HCT116 (cell line): ENCODE results near the gene TTLL10. TPM values are rescaled to one million over a fixed set of nuclear protein-coding genes. Genes with fewer than 3 reads are reported as not detected.

ENCODE experiments used
- ATAC-seq: fragments of 200-7000 bp; cut with Tn5 transposase; 2 replicates; pipeline ENCODE4 v1.9.1; 2020; ENCODE audit warnings: mild to moderate bottlenecking, moderate library complexity
- BruUV-seq: library from RNA; stranded (reverse); fragments of 400-500 nt; replicated peaks from 2 replicates; lab custom pipeline; 2021; lab: Mats Ljungman, UMichigan
- CTCF ChIA-PET: fragments of 300-600 bp; sonication (Branson Sonifier 250); formaldehyde crosslinking; loops from one replicate; lab custom pipeline; 2021; ENCODE audit warnings: antibody characterized with exemption; lab: Charles Lee
- POLR2A ChIA-PET: fragments of 300-600, 350-600 bp; sonication (Branson Sonifier 250); formaldehyde crosslinking; loops from one replicate; lab custom pipeline; 2021; ENCODE audit warnings: antibody characterized with exemption; lab: Charles Lee
- RAD21 ChIA-PET, 2 experiments: fragments of 300-600 bp; sonication (Branson Sonifier 250); formaldehyde crosslinking; loops; one replicate each; lab custom pipeline; 2023; ENCODE audit warnings: low total read pairs in 2 of 2; ENCODE audit not compliant: uncharacterized antibody in 2 of 2, unreplicated experiment in 2 of 2, low non-redundant PET in 1 of 2; lab: Charles Lee
- DNase-seq: peaks from one replicate; pipeline ENCODE4 v3.0.0-alpha.2; 2010; ENCODE audit warnings: low read depth, low spot score
- H2AFZ ChIP-seq: fragments of 200-600 bp; shearing (Covaris generic), sonication (generic); 2 replicates; pipeline ENCODE4 v1.6.1; 2017; ENCODE audit warnings: low read depth, mixed run types, mixed read lengths, antibody characterized with exemption, low read length; ENCODE audit not compliant: poor library complexity, severe bottlenecking
- H3K27ac ChIP-seq: 2 replicates; pipeline ENCODE4 v1.5.1; 2012; ENCODE audit warnings: low read depth, low read length
- H3K27me3 ChIP-seq: fragments of 200-600 bp; sonication (generic); 2 replicates; pipeline ENCODE4 v1.6.1; 2016; ENCODE audit warnings: mixed run types, low read length, mixed read lengths; ENCODE audit not compliant: insufficient read depth
- H3K36me3 ChIP-seq, 2 experiments: fragments of 200-500 bp in 1 of 2; fragments of 200-600 bp in 1 of 2; sonication (Bioruptor generic) in 1 of 2; sonication (generic) in 1 of 2; 2 replicates each; pipeline versions ENCODE4 v1.5.1 to v1.6.1; 2014 to 2016; ENCODE audit warnings: low read length in 2 of 2, inconsistent platforms in 1 of 2, mixed read lengths in 1 of 2, mixed run types in 1 of 2; ENCODE audit not compliant: insufficient read depth in 2 of 2, control insufficient read depth in 1 of 2
- H3K4me1 ChIP-seq, 2 experiments: fragments of 200-600 bp in 1 of 2; sonication (generic) in 1 of 2; 2 replicates each; pipeline versions ENCODE4 v1.5.1 to v1.6.1; 2012 to 2017; ENCODE audit warnings: low read length in 2 of 2, inconsistent platforms in 1 of 2, mild to moderate bottlenecking in 1 of 2, mixed read lengths in 1 of 2, mixed run types in 1 of 2, moderate library complexity in 1 of 2; ENCODE audit not compliant: insufficient read depth in 2 of 2, control insufficient read depth in 1 of 2
- H3K4me2 ChIP-seq: fragments of 200-600 bp; sonication (generic); 2 replicates; pipeline ENCODE4 v1.6.1; 2017; ENCODE audit warnings: mixed run types, low read length, mixed read lengths
- H3K4me3 ChIP-seq, 2 experiments: fragments of 200-600 bp in 1 of 2; sonication (generic) in 1 of 2; replicated peaks in 1 of 2; 2 replicates each; pipeline ENCODE4 v1.5.1; 2011 to 2016; ENCODE audit warnings: low read length in 2 of 2, control low read depth in 1 of 2, low read depth in 1 of 2, mild to moderate bottlenecking in 1 of 2, mixed read lengths in 1 of 2, mixed run types in 1 of 2
- H3K79me2 ChIP-seq: fragments of 200-600 bp; sonication (generic); 2 replicates; pipeline ENCODE4 v1.6.1; 2017; ENCODE audit warnings: mild to moderate bottlenecking, mixed run types, low read length, moderate library complexity, mixed read lengths; ENCODE audit not compliant: insufficient read depth
- H3K9ac ChIP-seq: fragments of 200-600 bp; sonication (generic); 2 replicates; pipeline ENCODE4 v1.6.1; 2016; ENCODE audit warnings: low read length, mixed read lengths
- H3K9me2 ChIP-seq: fragments of 200-600 bp; sonication (generic), shearing (Covaris generic); 2 replicates; pipeline ENCODE4 v1.6.1; 2017; ENCODE audit warnings: mixed run types, mild to moderate bottlenecking, moderate library complexity; ENCODE audit not compliant: insufficient read depth
- H3K9me3 ChIP-seq, 2 experiments: fragments of 200-500 bp in 1 of 2; fragments of 200-600 bp in 1 of 2; sonication (Bioruptor generic) in 1 of 2; sonication (generic) in 1 of 2; 2 replicates each; pipeline ENCODE4 v1.6.1; 2014 to 2017; ENCODE audit warnings: low read length in 2 of 2, mixed read lengths in 2 of 2, inconsistent platforms in 1 of 2, low read depth in 1 of 2, mild to moderate bottlenecking in 1 of 2, mixed run types in 1 of 2, moderate library complexity in 1 of 2; ENCODE audit not compliant: control insufficient read depth in 1 of 2, insufficient read depth in 1 of 2
- H4K20me1 ChIP-seq: fragments of 200-600 bp; sonication (generic), shearing (Covaris generic); 2 replicates; pipeline ENCODE4 v1.6.1; 2017; ENCODE audit warnings: mixed run types, mild to moderate bottlenecking, moderate library complexity; ENCODE audit not compliant: insufficient read depth
- CBX3 ChIP-seq: IDR thresholded peaks from 2 replicates; pipeline ENCODE4 v1.6.1; 2012; ENCODE audit warnings: low read depth
- CEBPB ChIP-seq: IDR thresholded peaks from 2 replicates; pipeline ENCODE4 v1.6.1; 2012; ENCODE audit warnings: low read depth
- EGR1 ChIP-seq: IDR thresholded peaks from 2 replicates; pipeline ENCODE4 v1.6.1; 2012; ENCODE audit warnings: low read depth
- EZH2phosphoT487 ChIP-seq: fragments of 200-600 bp; IDR thresholded peaks from 2 replicates; pipeline ENCODE4 v1.6.1; 2018; ENCODE audit warnings: antibody characterized with exemption, borderline replicate concordance
- POLR2A ChIP-seq: IDR thresholded peaks from 2 replicates; pipeline ENCODE4 v1.7.0; 2011; ENCODE audit warnings: borderline replicate concordance; ENCODE audit not compliant: insufficient read depth, insufficient read length; ENCODE audit errors: extremely low read depth
- POLR2AphosphoS5 ChIP-seq: IDR thresholded peaks from 2 replicates; pipeline ENCODE4 v1.6.1; 2011; ENCODE audit warnings: mild to moderate bottlenecking, low read depth, low read length, moderate library complexity
- RAD21 ChIP-seq: IDR thresholded peaks from 2 replicates; pipeline ENCODE4 v1.6.1; 2012; ENCODE audit warnings: low read depth, mild to moderate bottlenecking
- SP1 ChIP-seq: IDR thresholded peaks from 2 replicates; pipeline ENCODE4 v1.6.1; 2012; ENCODE audit warnings: low read depth
- SRF ChIP-seq: IDR thresholded peaks from 2 replicates; pipeline ENCODE4 v1.6.1; 2012; ENCODE audit warnings: low read depth
- TCF7L2 ChIP-seq: IDR thresholded peaks from 2 replicates; pipeline ENCODE4 v1.7.0; 2011; ENCODE audit warnings: borderline replicate concordance, inconsistent platforms; ENCODE audit not compliant: insufficient read depth, insufficient read length; ENCODE audit errors: extremely low read depth
- ZFX ChIP-seq: fragments of 450-650 bp; IDR thresholded peaks from 2 replicates; pipeline ENCODE4 v1.6.1; 2017
- ZNF274 ChIP-seq: fragments of 200-500 bp; sonication (Bioruptor generic); IDR thresholded peaks from 2 replicates; pipeline ENCODE4 v1.6.1; 2014; ENCODE audit warnings: mild to moderate bottlenecking, low read depth, low read length, inconsistent platforms
- intact Hi-C: fragments of 100-400 bp; cut with micrococcal nuclease; formaldehyde crosslinking; loops from 2 replicates; pipeline ENCODE4 v1.10.0; 2022
- total RNA-seq: library from RNA; stranded (reverse); gene quantifications from one replicate; pipeline ENCODE4 v1.2.1, GENCODE V29; 2021; ENCODE audit not compliant: unreplicated experiment
- TF ChIP-seq, protein P1 (sequence below): IDR thresholded peaks from 2 replicates; pipeline ENCODE4 v1.6.1; 2012
- TF ChIP-seq, protein P2 (sequence below): IDR thresholded peaks from 2 replicates; pipeline ENCODE4 v1.6.1; 2012; ENCODE audit warnings: low read depth
- TF ChIP-seq, protein P3 (sequence below), 3 experiments: fragments of 200-600 bp in 1 of 3; sonication (generic) in 1 of 3; IDR thresholded peaks in 2 of 3; conservative IDR thresholded peaks in 1 of 3; 2 replicates each; pipeline ENCODE4 v1.5.1; 2012 to 2017; ENCODE audit warnings: low read depth in 2 of 3, low read length in 2 of 3, antibody characterized with exemption in 1 of 3, borderline replicate concordance in 1 of 3, control low read depth in 1 of 3, mild to moderate bottlenecking in 1 of 3, mixed read lengths in 1 of 3, mixed run types in 1 of 3, moderate library complexity in 1 of 3; ENCODE audit not compliant: insufficient read depth in 1 of 3
- TF ChIP-seq, protein P4 (sequence below): IDR thresholded peaks from 2 replicates; pipeline ENCODE4 v1.6.1; 2012

Gene TTLL10
- total RNA-seq, 1 experiment from 2014 or later, result 0.10 TPM

DNA sequence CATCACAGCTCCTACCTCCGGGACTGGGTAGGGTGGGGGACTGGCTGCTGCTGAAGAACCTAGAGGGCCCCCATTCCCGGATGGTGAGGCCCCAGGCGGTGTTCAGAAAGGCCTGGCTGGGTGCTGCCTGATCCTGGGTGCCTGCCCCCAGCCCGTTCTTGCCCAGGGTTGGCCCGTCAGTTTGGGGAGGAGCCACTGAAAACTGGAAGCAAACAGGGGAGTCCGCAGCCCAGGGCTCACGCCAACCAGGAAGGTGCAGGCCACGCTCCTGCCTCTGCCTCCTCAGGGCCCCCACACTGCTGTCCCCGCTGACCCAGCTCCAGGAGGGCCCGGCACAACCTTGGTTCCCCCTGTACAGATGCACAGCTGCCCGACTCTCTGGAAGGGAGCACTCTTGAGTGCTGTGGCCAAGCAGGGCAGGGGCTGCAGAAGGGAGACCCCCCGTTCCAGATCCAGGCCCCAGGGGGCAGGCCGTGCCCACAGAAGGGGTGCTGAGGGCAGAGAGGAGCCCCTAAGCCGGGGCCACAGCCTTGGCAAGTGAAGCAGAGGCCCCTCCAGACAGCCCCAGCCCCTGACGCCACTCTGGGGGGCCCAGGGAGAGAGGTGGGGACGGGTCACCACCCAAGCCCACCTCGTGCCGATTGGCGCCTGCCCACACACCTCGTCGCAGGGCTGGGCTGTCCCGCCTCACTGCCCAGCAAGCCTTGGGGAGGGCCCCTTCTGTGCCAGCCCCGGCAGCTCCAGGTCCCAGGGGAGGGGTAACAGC lies 67.3 kb downstream of the TTLL10 start:
- no peak overlapping the region for H3K27ac ChIP-seq
- H3K4me1 ChIP-seq, result peaks cover 9 to 31% of the 10 kb centered on the region in 2 experiments; a peak in 3 of 4 replicates
- no peak for TF ChIP-seq CBX3
- TF ChIP-seq EZH2phosphoT487, result no peak
- no peak for TF ChIP-seq CEBPB
- TF ChIP-seq, protein P1, sequence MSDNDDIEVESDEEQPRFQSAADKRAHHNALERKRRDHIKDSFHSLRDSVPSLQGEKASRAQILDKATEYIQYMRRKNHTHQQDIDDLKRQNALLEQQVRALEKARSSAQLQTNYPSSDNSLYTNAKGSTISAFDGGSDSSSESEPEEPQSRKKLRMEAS, result no peak
- no peak for TF ChIP-seq ZFX
- TF ChIP-seq POLR2AphosphoS5, result no peak
- TF ChIP-seq, protein P2, sequence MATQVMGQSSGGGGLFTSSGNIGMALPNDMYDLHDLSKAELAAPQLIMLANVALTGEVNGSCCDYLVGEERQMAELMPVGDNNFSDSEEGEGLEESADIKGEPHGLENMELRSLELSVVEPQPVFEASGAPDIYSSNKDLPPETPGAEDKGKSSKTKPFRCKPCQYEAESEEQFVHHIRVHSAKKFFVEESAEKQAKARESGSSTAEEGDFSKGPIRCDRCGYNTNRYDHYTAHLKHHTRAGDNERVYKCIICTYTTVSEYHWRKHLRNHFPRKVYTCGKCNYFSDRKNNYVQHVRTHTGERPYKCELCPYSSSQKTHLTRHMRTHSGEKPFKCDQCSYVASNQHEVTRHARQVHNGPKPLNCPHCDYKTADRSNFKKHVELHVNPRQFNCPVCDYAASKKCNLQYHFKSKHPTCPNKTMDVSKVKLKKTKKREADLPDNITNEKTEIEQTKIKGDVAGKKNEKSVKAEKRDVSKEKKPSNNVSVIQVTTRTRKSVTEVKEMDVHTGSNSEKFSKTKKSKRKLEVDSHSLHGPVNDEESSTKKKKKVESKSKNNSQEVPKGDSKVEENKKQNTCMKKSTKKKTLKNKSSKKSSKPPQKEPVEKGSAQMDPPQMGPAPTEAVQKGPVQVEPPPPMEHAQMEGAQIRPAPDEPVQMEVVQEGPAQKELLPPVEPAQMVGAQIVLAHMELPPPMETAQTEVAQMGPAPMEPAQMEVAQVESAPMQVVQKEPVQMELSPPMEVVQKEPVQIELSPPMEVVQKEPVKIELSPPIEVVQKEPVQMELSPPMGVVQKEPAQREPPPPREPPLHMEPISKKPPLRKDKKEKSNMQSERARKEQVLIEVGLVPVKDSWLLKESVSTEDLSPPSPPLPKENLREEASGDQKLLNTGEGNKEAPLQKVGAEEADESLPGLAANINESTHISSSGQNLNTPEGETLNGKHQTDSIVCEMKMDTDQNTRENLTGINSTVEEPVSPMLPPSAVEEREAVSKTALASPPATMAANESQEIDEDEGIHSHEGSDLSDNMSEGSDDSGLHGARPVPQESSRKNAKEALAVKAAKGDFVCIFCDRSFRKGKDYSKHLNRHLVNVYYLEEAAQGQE, result no peak
- no peak for TF ChIP-seq POLR2A
- TF ChIP-seq SP1, result no peak
- no peak for TF ChIP-seq SRF
- TF ChIP-seq ZNF274, result no peak
- TF ChIP-seq, protein P3, sequence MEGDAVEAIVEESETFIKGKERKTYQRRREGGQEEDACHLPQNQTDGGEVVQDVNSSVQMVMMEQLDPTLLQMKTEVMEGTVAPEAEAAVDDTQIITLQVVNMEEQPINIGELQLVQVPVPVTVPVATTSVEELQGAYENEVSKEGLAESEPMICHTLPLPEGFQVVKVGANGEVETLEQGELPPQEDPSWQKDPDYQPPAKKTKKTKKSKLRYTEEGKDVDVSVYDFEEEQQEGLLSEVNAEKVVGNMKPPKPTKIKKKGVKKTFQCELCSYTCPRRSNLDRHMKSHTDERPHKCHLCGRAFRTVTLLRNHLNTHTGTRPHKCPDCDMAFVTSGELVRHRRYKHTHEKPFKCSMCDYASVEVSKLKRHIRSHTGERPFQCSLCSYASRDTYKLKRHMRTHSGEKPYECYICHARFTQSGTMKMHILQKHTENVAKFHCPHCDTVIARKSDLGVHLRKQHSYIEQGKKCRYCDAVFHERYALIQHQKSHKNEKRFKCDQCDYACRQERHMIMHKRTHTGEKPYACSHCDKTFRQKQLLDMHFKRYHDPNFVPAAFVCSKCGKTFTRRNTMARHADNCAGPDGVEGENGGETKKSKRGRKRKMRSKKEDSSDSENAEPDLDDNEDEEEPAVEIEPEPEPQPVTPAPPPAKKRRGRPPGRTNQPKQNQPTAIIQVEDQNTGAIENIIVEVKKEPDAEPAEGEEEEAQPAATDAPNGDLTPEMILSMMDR (IDR thresholded peaks at IDR 0.05 in 2 of 3, conservative IDR thresholded peaks at IDR 0.05 in 1 of 3; ENCODE audit: borderline replicate concordance in 1 of 3, insufficient read depth in 1 of 3, low read depth in 2 of 3, low read length in 2 of 3), result no peak
- no peak for TF ChIP-seq TCF7L2
- TF ChIP-seq RAD21, result no peak
- no peak for TF ChIP-seq EGR1
- TF ChIP-seq, protein P4, sequence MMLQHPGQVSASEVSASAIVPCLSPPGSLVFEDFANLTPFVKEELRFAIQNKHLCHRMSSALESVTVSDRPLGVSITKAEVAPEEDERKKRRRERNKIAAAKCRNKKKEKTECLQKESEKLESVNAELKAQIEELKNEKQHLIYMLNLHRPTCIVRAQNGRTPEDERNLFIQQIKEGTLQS, result no peak
- TF ChIP-seq, all 23 proteins: peak for 0
- no peak overlapping the region for H3K4me2 ChIP-seq
- H4K20me1 ChIP-seq, result no peaks in the 10 kb centered on the region
- CTCF ChIA-PET, result no interaction called here
- BruUV-seq, result no TSS peak
- H3K9me2 ChIP-seq, result no peaks in the 10 kb centered on the region
- no peaks in the 10 kb centered on the region for H3K9me3 ChIP-seq
- POLR2A ChIA-PET, result interaction anchor here (0.7 kb wide), 1 partner anchor 31 kb away, joined by 4 read pairs; no protein-coding TSS in a partner anchor
- H3K36me3 ChIP-seq, result no peaks in the 10 kb centered on the region
- no peak for ATAC-seq
- H3K9ac ChIP-seq, result no peak overlapping the region
- RAD21 ChIA-PET, result no interaction called here
- no peak overlapping the region for H2AFZ ChIP-seq
- H3K4me3 ChIP-seq, result no peak overlapping the region
- H3K79me2 ChIP-seq, result no peaks in the 10 kb centered on the region
- intact Hi-C loops, result no loop called here
- H3K27me3 ChIP-seq, result no peaks in the 10 kb centered on the region
- DNase-seq, result no peak
